OCI-LY3 (cell line): ENCODE data around the gene TAF1B.

Experiments used
- EZH2phosphoT487 ChIP-seq: fragments of 200-600 bp; shearing (Covaris generic); IDR thresholded peaks from 2 replicates; pipeline ENCODE4 v1.6.1; 2018; ENCODE audit warnings: antibody characterized with exemption, mixed run types, low read depth
- TF ChIP-seq, protein P1 (sequence below): fragments of 200-600, 300-600 bp; sonication (generic); IDR thresholded peaks from 2 replicates; pipeline ENCODE4 v1.5.1; 2014; ENCODE audit warnings: antibody characterized with exemption, low read length, low read depth

DNA sequence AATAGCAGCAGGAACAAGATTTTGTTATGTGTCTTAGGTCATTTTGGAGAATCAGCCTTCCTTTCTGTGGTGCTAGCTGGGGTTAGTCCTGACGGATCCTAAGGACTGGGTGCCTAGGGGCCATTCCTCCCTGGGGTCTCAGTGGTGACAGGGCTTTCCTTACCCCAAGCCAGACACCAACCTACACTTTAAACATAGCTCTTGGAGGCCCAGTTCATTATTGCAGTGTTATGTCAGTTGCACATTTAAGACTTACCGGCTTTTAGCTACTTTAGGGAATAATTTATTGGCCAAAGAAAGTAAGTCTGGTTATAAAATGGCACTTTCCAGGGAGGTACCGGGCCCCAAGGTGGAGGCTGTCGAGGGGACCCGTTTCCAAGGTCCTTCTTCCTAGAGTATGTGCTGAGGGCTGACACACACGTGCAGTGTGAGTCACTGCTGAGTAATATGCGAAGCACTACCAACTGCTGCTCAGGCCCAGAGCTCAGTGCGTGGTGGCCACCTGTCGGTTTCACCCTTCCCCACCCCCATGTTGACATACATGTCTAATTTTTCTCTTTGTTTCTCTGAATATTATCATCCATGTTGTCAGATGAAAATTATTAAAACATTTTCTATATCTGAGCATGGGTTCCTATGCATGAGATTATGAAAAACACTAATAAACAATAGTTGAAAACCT lies 71.3 kb downstream of the TAF1B start:
- TF ChIP-seq, protein P1, sequence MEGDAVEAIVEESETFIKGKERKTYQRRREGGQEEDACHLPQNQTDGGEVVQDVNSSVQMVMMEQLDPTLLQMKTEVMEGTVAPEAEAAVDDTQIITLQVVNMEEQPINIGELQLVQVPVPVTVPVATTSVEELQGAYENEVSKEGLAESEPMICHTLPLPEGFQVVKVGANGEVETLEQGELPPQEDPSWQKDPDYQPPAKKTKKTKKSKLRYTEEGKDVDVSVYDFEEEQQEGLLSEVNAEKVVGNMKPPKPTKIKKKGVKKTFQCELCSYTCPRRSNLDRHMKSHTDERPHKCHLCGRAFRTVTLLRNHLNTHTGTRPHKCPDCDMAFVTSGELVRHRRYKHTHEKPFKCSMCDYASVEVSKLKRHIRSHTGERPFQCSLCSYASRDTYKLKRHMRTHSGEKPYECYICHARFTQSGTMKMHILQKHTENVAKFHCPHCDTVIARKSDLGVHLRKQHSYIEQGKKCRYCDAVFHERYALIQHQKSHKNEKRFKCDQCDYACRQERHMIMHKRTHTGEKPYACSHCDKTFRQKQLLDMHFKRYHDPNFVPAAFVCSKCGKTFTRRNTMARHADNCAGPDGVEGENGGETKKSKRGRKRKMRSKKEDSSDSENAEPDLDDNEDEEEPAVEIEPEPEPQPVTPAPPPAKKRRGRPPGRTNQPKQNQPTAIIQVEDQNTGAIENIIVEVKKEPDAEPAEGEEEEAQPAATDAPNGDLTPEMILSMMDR: peak; percentile 65
- no peak for TF ChIP-seq EZH2phosphoT487
